Keratinocyte (primary cell): ENCODE measurements around the gene TAB3.

Experiments used
- EZH2 ChIP-seq: IDR thresholded peaks from one replicate; pipeline ENCODE4 v1.6.1; 2012; ENCODE audit warnings: inconsistent platforms, mild to moderate bottlenecking, low read length, moderate library complexity
- TF ChIP-seq, protein P1 (sequence below), 3 experiments: IDR thresholded peaks in 1 of 3; conservative IDR thresholded peaks in 1 of 3; optimal IDR thresholded peaks in 1 of 3; 2 replicates in 2 of 3; 3 replicates in 1 of 3; pipeline versions ENCODE3 to v1.5.1; 2011; ENCODE audit warnings: low read length in 3 of 3, mild to moderate bottlenecking in 3 of 3, moderate library complexity in 2 of 3, control low read depth in 1 of 3, inconsistent platforms in 1 of 3; ENCODE audit not compliant: insufficient read depth in 2 of 3; ENCODE audit errors: extremely low read depth in 1 of 3

DNA sequence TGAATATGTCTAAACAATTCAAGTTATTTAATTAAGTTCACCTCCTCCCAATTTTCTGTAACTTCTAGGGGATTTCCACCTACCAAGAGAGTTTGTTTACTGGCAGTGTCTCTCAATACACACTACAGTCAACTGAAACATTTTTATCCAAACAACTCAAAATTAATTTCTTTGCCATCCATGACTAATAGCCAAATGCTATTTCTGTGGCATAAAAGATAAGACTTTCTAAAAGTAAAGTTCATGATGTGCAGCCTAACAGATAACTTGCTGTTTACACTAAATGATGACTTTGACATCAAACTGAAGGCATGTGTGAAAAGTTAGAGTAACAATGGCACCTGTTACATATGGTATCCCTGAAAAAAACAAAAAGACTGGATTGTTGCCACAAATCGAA is 7.3 kb downstream of the TAB3 start:
- TF ChIP-seq, protein P1, sequence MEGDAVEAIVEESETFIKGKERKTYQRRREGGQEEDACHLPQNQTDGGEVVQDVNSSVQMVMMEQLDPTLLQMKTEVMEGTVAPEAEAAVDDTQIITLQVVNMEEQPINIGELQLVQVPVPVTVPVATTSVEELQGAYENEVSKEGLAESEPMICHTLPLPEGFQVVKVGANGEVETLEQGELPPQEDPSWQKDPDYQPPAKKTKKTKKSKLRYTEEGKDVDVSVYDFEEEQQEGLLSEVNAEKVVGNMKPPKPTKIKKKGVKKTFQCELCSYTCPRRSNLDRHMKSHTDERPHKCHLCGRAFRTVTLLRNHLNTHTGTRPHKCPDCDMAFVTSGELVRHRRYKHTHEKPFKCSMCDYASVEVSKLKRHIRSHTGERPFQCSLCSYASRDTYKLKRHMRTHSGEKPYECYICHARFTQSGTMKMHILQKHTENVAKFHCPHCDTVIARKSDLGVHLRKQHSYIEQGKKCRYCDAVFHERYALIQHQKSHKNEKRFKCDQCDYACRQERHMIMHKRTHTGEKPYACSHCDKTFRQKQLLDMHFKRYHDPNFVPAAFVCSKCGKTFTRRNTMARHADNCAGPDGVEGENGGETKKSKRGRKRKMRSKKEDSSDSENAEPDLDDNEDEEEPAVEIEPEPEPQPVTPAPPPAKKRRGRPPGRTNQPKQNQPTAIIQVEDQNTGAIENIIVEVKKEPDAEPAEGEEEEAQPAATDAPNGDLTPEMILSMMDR (optimal IDR thresholded peaks at IDR 0.05 in 1 of 3, IDR thresholded peaks at IDR 0.05 in 1 of 3, conservative IDR thresholded peaks at IDR 0.05 in 1 of 3; ENCODE audit: extremely low read depth in 1 of 3, insufficient read depth in 2 of 3, low read length in 3 of 3), result no peak
- TF ChIP-seq EZH2, result no peak
